ENCODE data around the gene CYB5RL. TPM values are rescaled to one million over a fixed set of nuclear protein-coding genes. Genes with fewer than 3 reads are reported as not detected.
A peak's percentile ranks its signal among the peaks of the same experiment; 100 is the strongest.

Gene CYB5RL
- total RNA-seq, 1 experiment from 2014 or later, result 13.1 TPM

DNA sequence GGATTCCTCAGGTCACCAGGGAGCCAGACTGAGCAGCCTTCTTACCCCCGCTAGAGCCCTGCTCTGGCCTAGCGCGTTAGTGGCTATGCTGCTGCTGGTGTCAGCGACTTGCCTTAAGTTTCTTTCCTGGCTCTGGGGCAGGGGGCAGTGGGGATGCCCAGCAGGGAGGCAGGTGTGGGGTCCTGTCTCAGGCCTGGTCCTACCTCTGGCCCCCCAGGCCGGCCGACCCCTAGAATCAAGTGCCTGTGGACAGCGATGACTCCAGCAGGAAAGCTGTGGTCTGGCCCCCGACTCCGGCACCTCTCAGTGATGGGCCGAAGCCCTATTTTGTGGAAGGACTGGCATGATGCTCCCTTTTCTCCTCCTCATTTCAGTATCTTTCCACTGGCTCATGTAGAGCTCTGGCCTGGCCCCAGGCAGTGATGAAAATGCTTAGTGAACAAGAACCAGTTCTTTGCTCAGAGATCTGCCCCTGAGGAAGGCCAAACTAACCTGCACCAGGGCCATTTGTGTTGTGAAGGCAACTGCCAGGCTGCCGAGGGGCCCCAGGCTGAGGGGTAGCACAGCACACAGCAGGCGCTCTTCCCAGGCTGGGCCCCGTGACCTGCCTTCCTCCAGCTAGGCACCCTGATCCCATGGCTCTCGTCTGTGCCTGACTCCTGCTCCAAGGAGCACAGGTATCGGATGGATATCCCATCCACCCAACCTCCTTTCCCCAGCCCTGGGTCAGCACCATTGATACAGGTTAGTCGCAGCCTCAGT is 23.8 kb upstream of the CYB5RL start:
- Mint-ChIP-seq H3K36me3 (peaks cover 18% of the 10 kb centered on the region), H3K27me3 (ENCODE audit: low read depth) (no peaks in the 10 kb centered on the region), H3K9me3 (no peaks in the 10 kb centered on the region), H3K27ac (peak overlapping the region; percentile 75), H3K4me3 (no peak overlapping the region), H3K4me1 (peaks cover 29% of the 10 kb centered on the region)
- 0 out of 2 replicates have a peak, but pooled peaks have one; percentile 27 for TF ChIP-seq ZNF671 (CRISPR knock-in tag; IDR thresholded peaks at IDR 0.05)
- no peak for TF ChIP-seq ZNF232 (CRISPR knock-in tag; IDR thresholded peaks at IDR 0.05)
- ChIA-PET POLR2A (no interaction called here), CTCF (interaction anchor here (0.6 kb wide), 1 partner anchor 277 kb away, joined by 3 read pairs; the partner anchor contains the start of gene LRRC42)
- ATAC-seq (peak; percentile 10; the same call in 1 of the 2 replicates), DNase-seq (ENCODE audit: low spot score) (no peak)

DNA sequence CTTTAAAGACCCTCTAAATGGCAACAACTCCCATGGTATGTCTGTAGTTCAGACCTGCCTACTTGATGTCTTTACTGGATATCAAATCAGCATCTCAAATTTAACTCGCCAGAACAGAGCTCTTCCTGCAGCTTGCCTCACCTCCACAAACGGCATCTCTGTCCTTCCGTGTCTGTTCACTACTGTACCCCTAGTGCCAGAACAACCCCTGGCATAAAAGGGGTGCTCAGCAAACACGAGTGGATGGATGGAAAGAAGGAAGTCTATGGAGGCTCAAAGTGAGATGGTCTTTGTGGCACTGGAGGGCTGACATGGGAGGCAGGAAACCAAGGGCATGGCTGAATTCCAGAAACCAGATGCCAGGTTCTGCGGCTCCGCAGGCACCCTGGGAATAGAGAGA is 22.9 kb upstream of the CYB5RL start:
- H3K27ac Mint-ChIP-seq, result peak overlapping the region; percentile 10
- H3K4me1 Mint-ChIP-seq, result peaks cover 21% of the 10 kb centered on the region
- no peak for DNase-seq (ENCODE audit: low spot score)

DNA sequence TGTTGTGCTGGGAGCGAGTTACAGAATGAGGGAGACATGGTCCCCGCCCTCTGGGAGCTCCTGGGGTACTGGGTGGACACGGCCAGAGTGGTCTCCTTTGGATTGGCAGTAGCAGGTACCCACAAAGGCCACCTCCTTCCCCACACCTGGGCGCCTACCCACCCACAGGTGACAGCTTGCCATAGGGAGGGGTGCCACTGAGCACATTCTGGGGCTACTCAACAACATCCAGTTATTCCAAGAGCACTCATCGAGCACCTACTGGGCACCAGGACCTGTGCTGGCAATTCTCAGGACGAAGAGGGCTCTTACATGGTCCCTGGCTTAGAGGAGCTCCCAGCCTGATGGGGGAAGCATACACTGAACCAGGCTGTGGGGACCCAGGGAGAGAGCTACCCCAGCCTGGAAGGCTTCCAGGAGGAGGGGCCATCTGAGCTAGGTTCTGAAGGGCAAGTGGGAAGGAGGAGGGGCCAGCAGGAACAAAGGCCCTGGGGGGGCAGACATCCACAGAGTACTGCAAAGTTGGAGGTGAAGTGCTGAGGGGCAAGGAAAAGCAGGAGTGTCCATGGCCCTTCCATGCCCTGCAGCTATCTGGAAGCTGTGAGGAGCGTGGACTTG is 22.1 kb upstream of the CYB5RL start:
- TF ChIP-seq, protein P1, sequence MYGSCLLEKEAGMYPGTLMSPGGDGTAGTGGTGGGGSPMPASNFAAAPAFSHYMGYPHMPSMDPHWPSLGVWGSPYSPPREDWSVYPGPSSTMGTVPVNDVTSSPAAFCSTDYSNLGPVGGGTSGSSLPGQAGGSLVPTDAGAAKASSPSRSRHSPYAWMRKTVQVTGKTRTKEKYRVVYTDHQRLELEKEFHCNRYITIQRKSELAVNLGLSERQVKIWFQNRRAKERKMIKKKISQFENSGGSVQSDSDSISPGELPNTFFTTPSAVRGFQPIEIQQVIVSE (CRISPR knock-in tag; IDR thresholded peaks at IDR 0.05; ENCODE audit: borderline replicate concordance), result no peak
- TF ChIP-seq SOX15 (CRISPR knock-in tag; IDR thresholded peaks at IDR 0.05) (no peak), ZNF219 (CRISPR knock-in tag; IDR thresholded peaks at IDR 0.05; ENCODE audit: borderline replicate concordance) (no peak), USF1 (CRISPR knock-in tag; IDR thresholded peaks at IDR 0.05) (no peak), TP53 (CRISPR knock-in tag; IDR thresholded peaks at IDR 0.05) (no peak), ZNF396 (CRISPR knock-in tag; IDR thresholded peaks at IDR 0.05; ENCODE audit: borderline replicate concordance) (no peak), NFE2L1 (CRISPR knock-in tag; IDR thresholded peaks at IDR 0.05) (no peak)
- Mint-ChIP-seq H3K36me3 (peaks cover 29% of the 10 kb centered on the region), H3K27me3 (ENCODE audit: low read depth) (no peaks in the 10 kb centered on the region), H3K4me1 (peaks cover 21% of the 10 kb centered on the region), H3K4me3 (no peak overlapping the region), H3K27ac (no peak overlapping the region), H3K9me3 (no peaks in the 10 kb centered on the region)
- DNase-seq (ENCODE audit: low spot score) (no peak), ATAC-seq (peak; percentile 42)
- ChIA-PET CTCF (interaction anchor here (0.9 to 1.0 kb wide), 3 partner anchors 40 to 169 kb away, joined by 3 to 4 read pairs (median 3); no protein-coding TSS in a partner anchor), POLR2A (interaction anchor here (1.2 kb wide), 1 partner anchor 9 kb away, joined by 3 read pairs; no protein-coding TSS in a partner anchor)

More for the DNA sequence above, 22.9 kb upstream of the CYB5RL start:
- CTCF ChIA-PET, result interaction anchor here (1.0 kb wide), 1 partner anchor 101 kb away, joined by 4 read pairs; no protein-coding TSS in a partner anchor
- no peak for TF ChIP-seq KAT7 (CRISPR knock-in tag; IDR thresholded peaks at IDR 0.05; ENCODE audit: borderline replicate concordance)
- no peak for TF ChIP-seq ZNF416 (CRISPR knock-in tag; IDR thresholded peaks at IDR 0.05)
- TF ChIP-seq ELF4 (CRISPR knock-in tag; IDR thresholded peaks at IDR 0.05; ENCODE audit: low read depth), result no peak
- TF ChIP-seq ZBTB21 (CRISPR knock-in tag; IDR thresholded peaks at IDR 0.05; ENCODE audit: borderline replicate concordance), result no peak
- TF ChIP-seq HMGXB4 (CRISPR knock-in tag; IDR thresholded peaks at IDR 0.05), result no peak
- TF ChIP-seq USF1 (CRISPR knock-in tag; IDR thresholded peaks at IDR 0.05), result no peak
- TF ChIP-seq, protein P2, sequence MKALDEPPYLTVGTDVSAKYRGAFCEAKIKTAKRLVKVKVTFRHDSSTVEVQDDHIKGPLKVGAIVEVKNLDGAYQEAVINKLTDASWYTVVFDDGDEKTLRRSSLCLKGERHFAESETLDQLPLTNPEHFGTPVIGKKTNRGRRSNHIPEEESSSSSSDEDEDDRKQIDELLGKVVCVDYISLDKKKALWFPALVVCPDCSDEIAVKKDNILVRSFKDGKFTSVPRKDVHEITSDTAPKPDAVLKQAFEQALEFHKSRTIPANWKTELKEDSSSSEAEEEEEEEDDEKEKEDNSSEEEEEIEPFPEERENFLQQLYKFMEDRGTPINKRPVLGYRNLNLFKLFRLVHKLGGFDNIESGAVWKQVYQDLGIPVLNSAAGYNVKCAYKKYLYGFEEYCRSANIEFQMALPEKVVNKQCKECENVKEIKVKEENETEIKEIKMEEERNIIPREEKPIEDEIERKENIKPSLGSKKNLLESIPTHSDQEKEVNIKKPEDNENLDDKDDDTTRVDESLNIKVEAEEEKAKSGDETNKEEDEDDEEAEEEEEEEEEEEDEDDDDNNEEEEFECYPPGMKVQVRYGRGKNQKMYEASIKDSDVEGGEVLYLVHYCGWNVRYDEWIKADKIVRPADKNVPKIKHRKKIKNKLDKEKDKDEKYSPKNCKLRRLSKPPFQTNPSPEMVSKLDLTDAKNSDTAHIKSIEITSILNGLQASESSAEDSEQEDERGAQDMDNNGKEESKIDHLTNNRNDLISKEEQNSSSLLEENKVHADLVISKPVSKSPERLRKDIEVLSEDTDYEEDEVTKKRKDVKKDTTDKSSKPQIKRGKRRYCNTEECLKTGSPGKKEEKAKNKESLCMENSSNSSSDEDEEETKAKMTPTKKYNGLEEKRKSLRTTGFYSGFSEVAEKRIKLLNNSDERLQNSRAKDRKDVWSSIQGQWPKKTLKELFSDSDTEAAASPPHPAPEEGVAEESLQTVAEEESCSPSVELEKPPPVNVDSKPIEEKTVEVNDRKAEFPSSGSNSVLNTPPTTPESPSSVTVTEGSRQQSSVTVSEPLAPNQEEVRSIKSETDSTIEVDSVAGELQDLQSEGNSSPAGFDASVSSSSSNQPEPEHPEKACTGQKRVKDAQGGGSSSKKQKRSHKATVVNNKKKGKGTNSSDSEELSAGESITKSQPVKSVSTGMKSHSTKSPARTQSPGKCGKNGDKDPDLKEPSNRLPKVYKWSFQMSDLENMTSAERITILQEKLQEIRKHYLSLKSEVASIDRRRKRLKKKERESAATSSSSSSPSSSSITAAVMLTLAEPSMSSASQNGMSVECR (CRISPR knock-in tag; IDR thresholded peaks at IDR 0.05; ENCODE audit: borderline replicate concordance), result no peak
- no peak for TF ChIP-seq IRF2 (CRISPR knock-in tag; IDR thresholded peaks at IDR 0.05; ENCODE audit: borderline replicate concordance, low read depth)
- no peak for TF ChIP-seq ZNF138 (CRISPR knock-in tag; conservative IDR thresholded peaks at IDR 0.05)
- peaks cover 25% of the 10 kb centered on the region for H3K36me3 Mint-ChIP-seq
- POLR2A ChIA-PET, result interaction anchor here (1.2 kb wide), 1 partner anchor 9 kb away, joined by 3 read pairs; no protein-coding TSS in a partner anchor
- no peaks in the 10 kb centered on the region for H3K9me3 Mint-ChIP-seq
- ATAC-seq, result no peak
- no peaks in the 10 kb centered on the region for H3K27me3 Mint-ChIP-seq (ENCODE audit: low read depth)
- H3K4me3 Mint-ChIP-seq, result no peak overlapping the region

Measured in WTC11 (cell line).